ENCODE data around the gene HCFC1R1. TPM values are rescaled to one million over a fixed set of nuclear protein-coding genes. Genes with fewer than 3 reads are reported as not detected.

Gene HCFC1R1
- total RNA-seq, 4 donors from 2014 or later: 27.5 to 41.5 (median 31.9) TPM

- intact Hi-C loops (cut with DNase I; ENCODE audit: low total_unique reads): no loop called here
- no peak overlapping the region for H3K4me3 ChIP-seq (ENCODE audit: low read depth, poor library complexity, severe bottlenecking)
- WGBS, 2 donors: 77 to 82% methylated on average over 31 to 33 of the region's 33 CpGs
- no peak for TF ChIP-seq POLR2A (IDR thresholded peaks at IDR 0.05)
- TF ChIP-seq, protein P1, sequence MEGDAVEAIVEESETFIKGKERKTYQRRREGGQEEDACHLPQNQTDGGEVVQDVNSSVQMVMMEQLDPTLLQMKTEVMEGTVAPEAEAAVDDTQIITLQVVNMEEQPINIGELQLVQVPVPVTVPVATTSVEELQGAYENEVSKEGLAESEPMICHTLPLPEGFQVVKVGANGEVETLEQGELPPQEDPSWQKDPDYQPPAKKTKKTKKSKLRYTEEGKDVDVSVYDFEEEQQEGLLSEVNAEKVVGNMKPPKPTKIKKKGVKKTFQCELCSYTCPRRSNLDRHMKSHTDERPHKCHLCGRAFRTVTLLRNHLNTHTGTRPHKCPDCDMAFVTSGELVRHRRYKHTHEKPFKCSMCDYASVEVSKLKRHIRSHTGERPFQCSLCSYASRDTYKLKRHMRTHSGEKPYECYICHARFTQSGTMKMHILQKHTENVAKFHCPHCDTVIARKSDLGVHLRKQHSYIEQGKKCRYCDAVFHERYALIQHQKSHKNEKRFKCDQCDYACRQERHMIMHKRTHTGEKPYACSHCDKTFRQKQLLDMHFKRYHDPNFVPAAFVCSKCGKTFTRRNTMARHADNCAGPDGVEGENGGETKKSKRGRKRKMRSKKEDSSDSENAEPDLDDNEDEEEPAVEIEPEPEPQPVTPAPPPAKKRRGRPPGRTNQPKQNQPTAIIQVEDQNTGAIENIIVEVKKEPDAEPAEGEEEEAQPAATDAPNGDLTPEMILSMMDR (IDR thresholded peaks at IDR 0.05): no peak
- no peak for DNase-seq (ENCODE audit: low spot score in 2 of 2)
Observed at GRCh38 chr16:3030222-3031212, 6.8 kb upstream of the HCFC1R1 start.

- H3K4me3 ChIP-seq (ENCODE audit: low read depth, poor library complexity, severe bottlenecking): no peak overlapping the region
- DNase-seq (ENCODE audit: low spot score in 2 of 2): no peak
- 16 to 21% methylated on average over 22 to 26 of the region's 59 CpGs for WGBS, 2 donors
- TF ChIP-seq POLR2A (IDR thresholded peaks at IDR 0.05): no peak
- intact Hi-C loops (cut with DNase I; ENCODE audit: low total_unique reads): no loop called here
Observed at GRCh38 chr16:3029491-3030221, 5.9 kb upstream of the HCFC1R1 start.

DNA sequence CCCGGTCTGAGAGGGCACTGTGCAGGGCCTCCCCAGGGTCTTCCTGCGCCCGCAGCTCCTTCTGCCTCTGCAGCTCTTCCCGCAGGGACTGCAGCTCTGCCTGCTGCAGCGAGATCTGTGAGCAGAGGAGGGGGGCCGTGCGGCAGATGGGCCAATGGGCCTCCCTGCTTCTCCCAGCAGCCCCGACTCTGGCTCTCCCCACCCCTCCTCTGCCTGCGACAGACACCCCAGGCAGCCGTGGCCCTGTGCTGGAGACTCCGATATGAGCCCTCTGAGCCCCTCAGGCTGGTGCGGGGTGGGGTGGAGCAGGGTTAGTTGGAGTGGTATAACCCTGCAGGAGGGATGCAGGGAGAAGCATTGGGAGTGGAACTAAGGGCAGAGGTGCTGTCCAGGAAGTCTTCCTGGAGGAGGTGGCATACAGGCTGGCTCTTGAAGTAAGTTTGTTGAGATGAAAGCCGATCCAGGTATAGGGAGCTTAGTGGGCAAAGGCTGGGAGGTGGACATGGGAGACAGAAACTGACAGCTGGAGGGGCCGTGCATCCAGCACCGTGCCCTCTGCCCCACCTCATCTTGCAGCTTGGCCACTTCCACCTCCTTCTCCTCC, 5.1 kb upstream of the HCFC1R1 start:
- TF ChIP-seq POLR2A (IDR thresholded peaks at IDR 0.05): no peak
- TF ChIP-seq, protein P1 (IDR thresholded peaks at IDR 0.05): no peak
- DNase-seq (ENCODE audit: low spot score in 2 of 2): no peak
- intact Hi-C loops (cut with DNase I; ENCODE audit: low total_unique reads): no loop called here
- 19 to 28% methylated on average over 15 of the region's 15 CpGs for WGBS, 2 donors
- no peak overlapping the region for H3K4me3 ChIP-seq (ENCODE audit: low read depth, poor library complexity, severe bottlenecking)

DNA sequence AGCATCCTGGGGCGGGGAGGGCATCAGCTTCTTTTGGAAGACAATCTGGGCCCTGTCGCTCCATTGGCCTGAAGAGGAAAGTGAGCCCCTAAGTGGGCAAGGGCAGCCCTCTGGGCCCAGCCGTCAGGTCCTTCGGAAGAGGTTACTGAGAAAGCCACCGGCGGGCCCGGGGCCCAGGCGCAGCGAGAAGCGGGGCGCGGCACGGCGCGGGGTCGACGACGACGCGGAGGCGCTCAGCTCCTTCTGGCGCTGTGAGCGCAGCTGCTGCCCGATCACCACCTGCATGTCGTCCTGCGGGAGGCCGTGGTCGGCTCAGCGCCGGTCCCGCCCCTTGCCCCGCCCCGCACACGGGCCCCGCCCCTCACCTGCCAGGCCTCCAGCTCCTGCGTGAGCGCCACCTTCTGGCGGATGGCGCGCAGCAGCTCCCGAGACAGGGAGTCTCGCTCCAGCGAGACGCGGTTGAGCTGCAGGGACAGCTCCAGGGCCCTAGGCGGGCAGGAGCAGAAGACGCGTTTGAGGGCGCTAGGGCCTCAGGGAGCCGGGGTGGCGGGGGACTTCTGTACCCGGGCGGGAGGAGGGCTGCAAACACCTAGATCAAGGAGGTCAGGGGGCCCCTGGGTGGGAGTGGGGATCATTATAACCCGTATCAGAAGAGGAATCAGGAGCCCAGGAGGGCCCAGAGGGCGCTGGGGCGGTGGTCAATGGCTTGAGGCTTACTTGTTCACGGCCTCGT, 4.4 kb upstream of the HCFC1R1 start:
- intact Hi-C loops (cut with DNase I; ENCODE audit: low total_unique reads): no loop called here
- peak; percentile 59 to 94 for DNase-seq (ENCODE audit: low spot score in 2 of 2)
- 28 to 31% methylated on average over 26 to 37 of the region's 58 CpGs for WGBS, 2 donors
- TF ChIP-seq, protein P1 (IDR thresholded peaks at IDR 0.05): no peak
- TF ChIP-seq POLR2A (IDR thresholded peaks at IDR 0.05): no peak
- no peak overlapping the region for H3K4me3 ChIP-seq (ENCODE audit: low read depth, poor library complexity, severe bottlenecking)

DNA sequence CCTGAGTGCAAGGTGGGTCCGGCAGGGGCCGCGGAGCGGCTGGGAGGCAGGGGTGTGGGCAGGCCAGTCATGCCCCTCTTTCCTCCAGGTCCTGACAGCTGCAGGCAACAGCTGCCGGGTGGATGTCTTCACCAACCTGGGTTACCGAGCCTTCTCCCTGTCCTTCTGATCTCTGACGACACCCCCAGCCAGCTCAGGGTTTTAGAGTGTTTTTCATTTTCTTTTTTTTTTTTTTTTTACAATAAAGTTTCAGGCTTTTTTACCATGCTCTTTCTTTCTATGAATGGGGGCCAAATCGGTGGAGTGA, 3.7 kb upstream of the HCFC1R1 start:
- no peak overlapping the region for H3K4me3 ChIP-seq (ENCODE audit: low read depth, poor library complexity, severe bottlenecking)
- TF ChIP-seq, protein P1 (IDR thresholded peaks at IDR 0.05): no peak
- TF ChIP-seq POLR2A (IDR thresholded peaks at IDR 0.05): no peak
- no peak for DNase-seq (ENCODE audit: low spot score in 2 of 2)
- intact Hi-C loops (cut with DNase I; ENCODE audit: low total_unique reads): no loop called here
- 90 to 96% methylated on average over 8 of the region's 8 CpGs for WGBS, 2 donors
